K562 (cell line): ENCODE measurements around the gene POC1B. TPM values are rescaled to one million over a fixed set of nuclear protein-coding genes. Genes with fewer than 3 reads are reported as not detected.

Experiments
- C11orf30 ChIP-seq: fragments of 450-650 bp; IDR thresholded peaks from 2 replicates; pipeline ENCODE4 v1.6.1; 2016; ENCODE audit warnings: low read depth, mild to moderate bottlenecking
- CGGBP1 ChIP-seq: fragments of 250-450 bp; sonication (Bioruptor Pico); IDR thresholded peaks from 2 replicates; pipeline ENCODE4 v1.9.0; 2021; ENCODE audit warnings: mild to moderate bottlenecking
- DMBX1 ChIP-seq: fragments of 250-450 bp; sonication (Bioruptor Pico); IDR thresholded peaks from 2 replicates; pipeline ENCODE4 v1.8.0; 2022; ENCODE audit warnings: inconsistent platforms, mild to moderate bottlenecking, moderate library complexity, borderline replicate concordance
- GTF3C2 ChIP-seq: IDR thresholded peaks from 3 replicates; pipeline ENCODE4 v1.6.1; 2011; ENCODE audit warnings: borderline replicate concordance, mild to moderate bottlenecking, moderate library complexity; ENCODE audit not compliant: insufficient read length; ENCODE audit errors: extremely low read depth
- KDM2B ChIP-seq: fragments of 250-450 bp; sonication (Bioruptor Pico); IDR thresholded peaks from 2 replicates; pipeline ENCODE4 v1.8.0; 2021; ENCODE audit warnings: mild to moderate bottlenecking, moderate library complexity
- MEF2D ChIP-seq: conservative IDR thresholded peaks from 2 replicates; pipeline ENCODE4 v1.6.1; 2016; ENCODE audit warnings: low read depth, missing genetic modification characterization, missing compliant biosample characterization
- MYC ChIP-seq, 2 experiments: fragments of 250-450 bp in 1 of 2; sonication (Bioruptor Pico) in 1 of 2; IDR thresholded peaks; 2 replicates each; pipeline versions ENCODE4 v1.5.1 to v1.6.1; 2012 to 2021; ENCODE audit warnings: low read depth in 2 of 2, borderline replicate concordance in 1 of 2, improper control_type of control experiment in 1 of 2, low read length in 1 of 2, mild to moderate bottlenecking in 1 of 2, moderate library complexity in 1 of 2
- NONO ChIP-seq, 2 experiments: fragments of 200-400 bp in 1 of 2; fragments of 450-650 bp in 1 of 2; formaldehyde crosslinking in 1 of 2; IDR thresholded peaks; 2 replicates each; pipeline ENCODE4 v1.6.1; 2017; ENCODE audit warnings: low read depth in 2 of 2, mild to moderate bottlenecking in 2 of 2, moderate library complexity in 2 of 2, low read length in 1 of 2
- TFAM ChIP-seq: fragments of 250-450 bp; sonication (Bioruptor Pico); conservative IDR thresholded peaks from 2 replicates; pipeline ENCODE4 v1.5.0; 2021; ENCODE audit warnings: mild to moderate bottlenecking, moderate library complexity
- TFAP4 ChIP-seq: sonication (generic); formaldehyde crosslinking; IDR thresholded peaks from 2 replicates; pipeline ENCODE4 v1.8.0; 2022; ENCODE audit warnings: missing genetic modification reagents, mild to moderate bottlenecking, moderate library complexity, borderline replicate concordance
- TRIM24 ChIP-seq, 2 experiments: fragments of 450-650 bp; IDR thresholded peaks; 2 replicates each; pipeline ENCODE4 v1.6.1; 2016
- ZBTB40 ChIP-seq, 2 experiments: fragments of 450-650 bp in 1 of 2; sonication (generic) in 1 of 2; formaldehyde crosslinking in 1 of 2; IDR thresholded peaks; 2 replicates each; pipeline versions ENCODE4 v1.7.1 to v1.9.0; 2016 to 2022; ENCODE audit warnings: inconsistent platforms in 1 of 2, mild to moderate bottlenecking in 1 of 2, missing genetic modification reagents in 1 of 2
- ZNF134 ChIP-seq: fragments of 250-450 bp; sonication (Bioruptor Pico); conservative IDR thresholded peaks from 2 replicates; pipeline ENCODE4 v1.4.0; 2020
- polyA plus RNA-seq, 8 experiments: library from polyadenylated mRNA; depleted of rRNA in 4 of 8; stranded (reverse) in 5 of 8; unstranded in 3 of 8; fragments of >200 nt; fragmentation: Nextera tagmentation in 2 of 8; fragmentation: Illumina TruSeq in 1 of 8; extraction: Ambion mirVana in 2 of 8; extraction: Trizol in 1 of 8; gene quantifications; 2 replicates each; pipeline versions ENCODE4 v1.2.1 to v1.2.3, GENCODE V29; 2011 to 2014; ENCODE audit warnings: inconsistent platforms in 1 of 8, missing spikeins in 1 of 8
- total RNA-seq, 7 experiments: library from RNA; depleted of rRNA in 6 of 7; stranded (reverse); fragments of >200 nt in 6 of 7; fragmentation: Illumina TruSeq in 2 of 7; extraction: Trizol in 2 of 7; gene quantifications; 2 replicates each; pipeline versions ENCODE4 v1.2.1 to v1.2.3, GENCODE V29; 2011 to 2021; ENCODE audit warnings: low replicate concordance in 1 of 7

POC1B gene
- total and polyA plus RNA-seq, 9 of the 15 experiments (the other 6 are each of a cell fraction or from before 2014, with no cell fraction given) = 4.5 to 16.1 (median 10.4) TPM

GRCh38 chr12:89393551-89394121 lies 132.2 kb downstream of the POC1B start (continued):
- TF ChIP-seq MYC (IDR thresholded peaks at IDR 0.05; ENCODE audit: low read depth, low read length) (no peak), MYC (CRISPR knock-in tag; IDR thresholded peaks at IDR 0.05; ENCODE audit: borderline replicate concordance, low read depth) (no peak), GTF3C2 (no peak), C11orf30 (no peak), ZBTB40 (IDR thresholded peaks at IDR 0.05) (0 out of 2 replicates have a peak, but pooled peaks have one; percentile 16), ZBTB40 (CRISPR knock-in tag; IDR thresholded peaks at IDR 0.05) (no peak), CGGBP1 (no peak), KDM2B (CRISPR knock-in tag) (no peak), DMBX1 (CRISPR knock-in tag) (peak; percentile 83), TFAP4 (CRISPR knock-in tag) (no peak; the same call in 1 of the 2 replicates), TFAM (CRISPR knock-in tag) (no peak), MEF2D (peak; percentile 98), NONO (IDR thresholded peaks at IDR 0.05; ENCODE audit: low read depth in 2 of 2, low read length in 1 of 2) (peak in 1 of 2 experiments; percentile 36; a peak in 1 of 4 replicates), TRIM24 (IDR thresholded peaks at IDR 0.05) (peak; percentile 92 to 97; a peak in 3 of 4 replicates), ZNF134 (no peak)
